Upper lobe of right lung (tissue), 1 donor: ENCODE results near the gene PKLR. TPM values are rescaled to one million over a fixed set of nuclear protein-coding genes. Genes with fewer than 3 reads are reported as not detected.
"Not testable (repeated sequence)": the region's sequence is repeated elsewhere in the genome, so short reads cannot be mapped to it uniquely, and the experiment has no call there.

Experiments used
- ATAC-seq: fragments of 200-7000 bp; cut with Tn5 transposase; one replicate; pipeline ENCODE4 v1.9.1; 2020; ENCODE audit warnings: mild to moderate bottlenecking, moderate library complexity
- DNase-seq: peaks from one replicate; pipeline ENCODE4 v3.0.0-alpha.2; 2020
- H3K27ac ChIP-seq: fragments of 200-600 bp; one replicate; pipeline ENCODE4 v1.8.0; 2022
- H3K27me3 ChIP-seq: fragments of 200-600 bp; one replicate; pipeline ENCODE4 v1.8.0; 2022; ENCODE audit warnings: mild to moderate bottlenecking
- H3K36me3 ChIP-seq: fragments of 200-600 bp; one replicate; pipeline ENCODE4 v1.8.0; 2022
- H3K4me1 ChIP-seq: fragments of 200-600 bp; one replicate; pipeline ENCODE4 v1.8.0; 2022
- H3K4me3 ChIP-seq: fragments of 200-600 bp; one replicate; pipeline ENCODE4 v1.8.0; 2022; ENCODE audit warnings: mild to moderate bottlenecking
- H3K9me3 ChIP-seq: fragments of 200-600 bp; one replicate; pipeline ENCODE4 v1.8.0; 2022
- CTCF ChIP-seq: fragments of 200-600 bp; IDR thresholded peaks from one replicate; pipeline ENCODE4 v1.8.0; 2022; ENCODE audit warnings: antibody characterized with exemption
- intact Hi-C: fragments of 100-400 bp; cut with DNase I; formaldehyde crosslinking; loops from one replicate; pipeline ENCODE4 v1.11.0; 2022
- long read RNA-seq: library from polyadenylated mRNA; unstranded; transcript quantifications from one replicate; pipeline ENCODE4 v2.0.0, GENCODE V29; 2021
- total RNA-seq: library from RNA; stranded (reverse); fragmentation: NEBNext Ultra II Directional; extraction: Animal tissue kit (Norgen Biotek cat#: 25700); gene quantifications from one replicate; pipeline ENCODE4 v1.2.1, GENCODE V29; 2021
- donor health status: DM: no; HTN: yes; CAD: no; lungs with severe emphysema.

PKLR gene
- total RNA-seq = not detected
- long read RNA-seq = 0 reads

GRCh38 chr1:155301342-155301841, at the start of gene PKLR:
PKLR (minus strand) TSS chr1:155301438; CDS start chr1:155301395, 43 bp downstream.
- DNase-seq (no peak), ATAC-seq (no peak)
- Histone ChIP-seq H3K27ac (no peak within 1 kb of the TSS), H3K27me3 (peaks cover 8% of the 10 kb centered on the region), H3K4me1 (no peaks in the 10 kb centered on the region), H3K36me3 (no peaks in the 10 kb centered on the region), H3K9me3 (no peaks in the 10 kb centered on the region), H3K4me3 (no peak within 1 kb of the TSS)
- TF ChIP-seq CTCF = no peak
- intact Hi-C loops = no loop called here

GRCh38 chr1:155342842-155343241, 41.6 kb upstream of the PKLR start:
- TF ChIP-seq CTCF = no peak
- H3K4me1 ChIP-seq = no peaks in the 10 kb centered on the region
- H3K27ac ChIP-seq = no peak overlapping the region
- H3K27me3 ChIP-seq = no peaks in the 10 kb centered on the region
- DNase-seq (no peak), ATAC-seq (no peak)
- intact Hi-C loops = no loop called here
- peaks cover 100% of the 10 kb centered on the region for H3K36me3 ChIP-seq
- H3K4me3 ChIP-seq = no peak overlapping the region
- no peaks in the 10 kb centered on the region for H3K9me3 ChIP-seq

GRCh38 chr1:155339515-155340097, 38.4 kb upstream of the PKLR start:
- no peaks in the 10 kb centered on the region for H3K27me3 ChIP-seq
- no peak for TF ChIP-seq CTCF
- no peak overlapping the region for H3K4me3 ChIP-seq
- no peaks in the 10 kb centered on the region for H3K4me1 ChIP-seq
- no peak for ATAC-seq
- intact Hi-C loops = no loop called here
- H3K36me3 ChIP-seq = peaks cover 94% of the 10 kb centered on the region
- no peak for DNase-seq
- no peak overlapping the region for H3K27ac ChIP-seq
- no peaks in the 10 kb centered on the region for H3K9me3 ChIP-seq

- no peak overlapping the region for H3K4me3 ChIP-seq
- TF ChIP-seq CTCF = no peak
- intact Hi-C loops = no loop called here
- H3K36me3 ChIP-seq = peaks cover 72% of the 10 kb centered on the region
- no peak for DNase-seq
- no peaks in the 10 kb centered on the region for H3K9me3 ChIP-seq
- no peaks in the 10 kb centered on the region for H3K27me3 ChIP-seq
- no peaks in the 10 kb centered on the region for H3K4me1 ChIP-seq
- no peak overlapping the region for H3K27ac ChIP-seq
- no peak for ATAC-seq
Measured at GRCh38 chr1:155334962-155335361, 33.7 kb upstream of the PKLR start.

- Histone ChIP-seq H3K27me3 (no peaks in the 10 kb centered on the region), H3K4me3 (no peak overlapping the region), H3K27ac (no peak overlapping the region), H3K9me3 (no peaks in the 10 kb centered on the region), H3K36me3 (peaks cover 58% of the 10 kb centered on the region), H3K4me1 (peaks cover 9% of the 10 kb centered on the region)
- ATAC-seq (peak; percentile 60), DNase-seq (peak; percentile 67)
- intact Hi-C loops = loop anchor here (10.0 kb wide), 1 partner anchor 75 kb away; the partner anchor contains the start of gene ENTREP3
- no peak for TF ChIP-seq CTCF
Measured at GRCh38 chr1:155329980-155330598, 28.9 kb upstream of the PKLR start.

- peaks cover 48% of the 10 kb centered on the region for H3K36me3 ChIP-seq
- intact Hi-C loops = loop anchor here (10.0 kb wide), 1 partner anchor 74 kb away; the partner anchor contains the start of gene ENTREP3
- not testable (repeated sequence) for H3K27ac ChIP-seq
Measured at GRCh38 chr1:155328856-155329255, 27.6 kb upstream of the PKLR start.

More at GRCh38 chr1:155328856-155329255, 27.6 kb upstream of the PKLR start:
- ATAC-seq, DNase-seq, H3K9me3 ChIP-seq, H3K4me1 ChIP-seq, H3K27me3 ChIP-seq, H3K4me3 ChIP-seq: not testable (repeated sequence)
